WTC11 (cell line): ENCODE measurements around the gene SAFB2.

Experiments used
- ATF3 ChIP-seq: sonication (generic); formaldehyde crosslinking; conservative IDR thresholded peaks from 2 replicates; pipeline ENCODE4 v1.8.1; 2022; ENCODE audit warnings: mild to moderate bottlenecking, missing genetic modification reagents
- CTCF ChIP-seq: fragments of 200-600 bp; IDR thresholded peaks from 2 replicates; pipeline ENCODE4 v1.8.0; 2022; ENCODE audit warnings: antibody characterized with exemption
- ETV6 ChIP-seq: sonication (generic); formaldehyde crosslinking; IDR thresholded peaks from 2 replicates; pipeline ENCODE4 v1.8.1; 2022; ENCODE audit warnings: mild to moderate bottlenecking, missing genetic modification reagents
- MAX ChIP-seq: sonication (generic); formaldehyde crosslinking; IDR thresholded peaks from 2 replicates; pipeline ENCODE4 v1.8.0; 2022; ENCODE audit warnings: mild to moderate bottlenecking, missing genetic modification reagents

GRCh38 chr19:5586300-5587070, 36.1 kb downstream of the SAFB2 start:
- no peak for TF ChIP-seq CTCF
- TF ChIP-seq MAX, result no peak
- TF ChIP-seq ETV6 (CRISPR knock-in tag), result no peak
- no peak for TF ChIP-seq ATF3 (CRISPR knock-in tag)
